GM12891 (cell line): ENCODE results near the gene LIPI.

Experiments
- DNase-seq: peaks from one replicate; pipeline ENCODE4 v3.0.0; 2011; ENCODE audit warnings: low spot score; ENCODE audit not compliant: insufficient read length
- FAIRE-seq: peaks from 2 replicates; lab custom pipeline; 2011; peaks lifted over from hg19 to GRCh38; lab: Jason Lieb, UNC
- PAX5 ChIP-seq: IDR thresholded peaks from 2 replicates; pipeline ENCODE4 v1.6.1; 2011; ENCODE audit warnings: low read length, moderate library complexity, mild to moderate bottlenecking; ENCODE audit not compliant: insufficient read depth, severe bottlenecking
- POLR2A ChIP-seq: IDR thresholded peaks from 2 replicates; pipeline ENCODE4 v1.6.1; 2011; ENCODE audit warnings: low read depth, low read length, control low read depth
- POLR2AphosphoS5 ChIP-seq: IDR thresholded peaks from 2 replicates; pipeline ENCODE4 v1.6.1; 2011; ENCODE audit warnings: low read depth, low read length, control low read depth
- POU2F2 ChIP-seq: IDR thresholded peaks from 2 replicates; pipeline ENCODE4 v1.6.1; 2011; ENCODE audit warnings: low read depth, mild to moderate bottlenecking, control low read depth, low read length, moderate library complexity
- SPI1 ChIP-seq: IDR thresholded peaks from 2 replicates; pipeline ENCODE4 v1.6.1; 2011; ENCODE audit warnings: low read depth, low read length, control low read depth
- TAF1 ChIP-seq: IDR thresholded peaks from 2 replicates; pipeline ENCODE4 v1.6.1; 2011; ENCODE audit warnings: low read depth, low read length, control low read depth

The LIPI gene

GRCh38 chr21:14088391-14088790, 122.4 kb downstream of the LIPI start:
- DNase-seq = no peak
- TF ChIP-seq PAX5 = no peak
- TF ChIP-seq POLR2A = no peak
- no peak for TF ChIP-seq POLR2AphosphoS5
- TF ChIP-seq SPI1 = no peak
- no peak for TF ChIP-seq TAF1
- TF ChIP-seq POU2F2 = no peak
- FAIRE-seq = no peak

DNA sequence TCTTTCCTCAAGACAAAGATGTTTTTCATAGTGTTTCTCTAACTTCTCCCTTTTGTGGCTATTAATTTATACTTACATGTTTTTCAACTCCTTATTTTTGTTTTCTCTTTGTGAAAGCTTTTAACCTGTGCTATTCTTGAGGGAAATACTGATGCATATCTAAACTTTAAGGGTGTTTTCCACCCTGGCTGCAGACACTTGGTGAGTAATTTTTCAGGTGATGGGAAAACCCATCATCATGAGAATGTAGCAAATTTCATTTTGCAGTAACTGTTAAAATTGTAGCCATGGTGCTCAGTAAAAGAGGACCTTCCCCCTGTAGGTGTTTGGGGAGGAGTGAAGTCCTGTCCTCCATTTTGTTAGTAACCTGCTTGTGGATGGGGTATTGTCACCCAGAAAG, 124.2 kb downstream of the LIPI start:
- TF ChIP-seq TAF1 = no peak
- DNase-seq = no peak
- no peak for FAIRE-seq

DNA sequence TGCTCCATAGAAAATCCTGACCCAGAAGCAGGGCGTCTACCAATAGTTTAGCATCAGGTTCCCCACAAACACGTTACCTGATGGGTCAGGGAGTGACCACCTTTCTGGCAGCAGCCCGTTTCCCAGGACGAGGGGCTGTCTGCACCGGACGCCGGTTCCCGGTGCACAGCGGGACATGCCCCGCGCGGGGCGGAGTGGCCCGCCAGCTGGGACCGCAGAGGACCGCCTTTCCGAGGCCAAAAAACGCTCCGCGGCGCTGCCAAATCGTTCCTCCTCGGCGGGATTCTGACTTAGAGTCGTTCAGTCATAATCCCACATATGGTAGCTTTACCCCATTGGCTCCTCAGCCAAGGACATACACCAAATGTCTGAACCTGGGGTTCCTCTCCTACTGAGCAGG, 126.1 kb downstream of the LIPI start:
- no peak for TF ChIP-seq POU2F2
- no peak for TF ChIP-seq SPI1
- TF ChIP-seq POLR2A = no peak
- no peak for TF ChIP-seq TAF1
- no peak for TF ChIP-seq POLR2AphosphoS5
- TF ChIP-seq PAX5 = no peak
- no peak for DNase-seq
- FAIRE-seq = no peak

GRCh38 chr21:14084068-14084501, 126.7 kb downstream of the LIPI start:
- FAIRE-seq (no peak), DNase-seq (no peak)
- TF ChIP-seq PAX5 = no peak
- TF ChIP-seq TAF1 = no peak
- no peak for TF ChIP-seq POLR2A
- TF ChIP-seq POLR2AphosphoS5 = no peak
- TF ChIP-seq SPI1 = no peak
- no peak for TF ChIP-seq POU2F2

GRCh38 chr21:14080764-14081096, 130.0 kb downstream of the LIPI start:
- TF ChIP-seq TAF1 (no peak), SPI1 (no peak), POU2F2 (no peak), PAX5 (no peak), POLR2AphosphoS5 (no peak), POLR2A (no peak)
- FAIRE-seq (no peak), DNase-seq (no peak)

DNA sequence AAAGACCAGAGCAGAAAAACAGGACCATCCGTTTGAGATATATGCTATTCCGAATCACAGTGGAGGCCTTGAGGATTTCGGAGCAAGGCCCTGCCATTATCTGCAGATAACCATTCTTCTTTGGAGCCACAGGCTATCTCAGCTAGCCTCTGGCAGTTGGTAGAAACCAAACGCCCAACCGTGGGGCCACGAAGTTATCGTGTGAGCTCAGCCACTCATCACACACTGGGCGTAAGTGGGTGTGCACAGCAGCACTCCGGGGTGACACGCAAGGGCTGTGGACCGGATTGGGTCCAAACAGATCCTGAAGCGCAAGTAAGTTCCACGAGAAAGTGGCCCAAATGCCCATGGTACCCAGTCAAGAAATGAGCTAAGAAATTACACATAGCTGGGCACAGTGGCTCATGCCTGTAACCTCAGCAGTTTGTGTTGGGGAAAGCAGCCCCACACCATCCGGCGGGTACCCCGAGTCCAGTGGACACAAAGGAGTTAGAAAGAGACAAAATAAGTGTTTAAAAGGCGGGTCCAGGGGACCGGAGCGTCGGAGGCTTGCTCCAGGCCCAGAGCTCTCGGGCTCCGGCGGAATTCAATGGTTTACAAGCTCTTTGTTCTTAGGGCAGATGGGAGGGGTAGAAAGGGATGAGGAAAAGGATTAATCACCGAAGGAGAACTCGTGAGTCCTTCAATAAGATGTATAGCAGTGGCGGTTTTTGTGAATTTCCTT, 130.6 kb downstream of the LIPI start:
- FAIRE-seq (no peak), DNase-seq (no peak)
- TF ChIP-seq TAF1 (no peak), POU2F2 (no peak), POLR2AphosphoS5 (no peak), POLR2A (no peak), SPI1 (no peak)

DNA sequence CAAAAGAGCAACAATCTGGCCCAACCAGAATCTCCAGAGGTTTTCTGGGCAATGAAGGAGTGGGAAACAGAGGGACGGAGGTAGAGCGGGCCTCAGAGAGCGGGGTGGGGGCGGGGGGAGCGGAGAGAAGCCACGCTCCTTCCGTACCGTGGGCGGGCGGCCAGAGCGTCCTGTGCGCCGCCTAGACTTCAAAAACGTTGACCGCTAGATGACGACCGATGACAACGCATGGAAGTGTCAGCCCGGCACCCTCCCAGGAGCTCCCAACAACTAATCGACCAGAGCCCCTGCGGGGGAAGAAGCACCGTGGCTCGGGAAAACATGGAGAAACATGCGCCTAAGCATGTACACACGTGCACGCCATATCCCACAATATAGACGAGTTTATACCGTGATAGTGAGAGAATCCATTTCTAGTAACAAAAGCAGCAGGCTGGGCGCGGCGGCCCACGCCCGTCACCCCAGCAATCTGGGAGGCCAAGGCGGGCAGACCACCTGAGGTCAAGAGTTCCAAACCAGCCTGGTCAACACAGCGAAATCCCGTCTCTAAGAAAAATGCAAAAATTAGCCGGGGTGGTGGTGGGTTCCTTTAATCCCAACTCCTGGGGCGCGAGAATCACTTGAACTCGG, 131.9 kb downstream of the LIPI start:
- no peak for TF ChIP-seq POLR2A
- TF ChIP-seq PAX5 = no peak
- no peak for TF ChIP-seq TAF1
- TF ChIP-seq POLR2AphosphoS5 = no peak
- no peak for TF ChIP-seq POU2F2
- no peak for TF ChIP-seq SPI1
- FAIRE-seq (no peak), DNase-seq (no peak)

DNA sequence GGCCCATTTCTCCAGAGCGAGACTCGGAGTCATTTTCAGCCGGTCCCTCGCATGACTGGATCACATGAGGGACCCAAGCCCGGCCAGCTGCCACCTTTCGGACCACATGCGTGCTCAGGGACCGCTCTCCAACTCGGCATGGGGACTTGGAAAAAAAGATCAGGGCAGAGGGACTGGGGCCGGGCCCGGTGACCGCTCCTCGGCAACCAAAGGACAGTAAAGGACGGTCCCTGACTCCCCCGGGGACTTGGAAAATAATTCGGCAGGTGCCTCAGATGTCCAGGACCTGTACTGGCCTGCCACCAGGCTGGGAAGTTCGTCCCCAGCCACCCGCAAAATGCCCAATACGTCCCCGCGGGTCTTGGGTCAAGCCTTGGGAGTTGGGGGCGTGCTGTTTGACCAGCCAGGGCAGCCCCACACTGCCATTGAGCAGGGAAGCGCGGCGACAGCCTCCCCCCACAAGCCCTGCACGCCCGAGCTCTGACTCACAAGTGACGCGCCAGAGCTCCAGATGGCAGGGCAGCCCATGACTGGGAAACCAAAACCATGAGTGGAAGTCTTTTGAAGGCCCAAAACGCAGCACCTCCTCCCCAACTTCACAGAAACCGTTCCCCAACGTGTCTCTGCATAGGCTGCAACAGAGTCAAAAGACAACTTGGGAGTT, 134.5 kb downstream of the LIPI start:
- no peak for DNase-seq
- TF ChIP-seq POU2F2 (no peak), PAX5 (no peak), TAF1 (no peak), SPI1 (no peak), POLR2AphosphoS5 (no peak), POLR2A (no peak)
- no peak for FAIRE-seq

DNA sequence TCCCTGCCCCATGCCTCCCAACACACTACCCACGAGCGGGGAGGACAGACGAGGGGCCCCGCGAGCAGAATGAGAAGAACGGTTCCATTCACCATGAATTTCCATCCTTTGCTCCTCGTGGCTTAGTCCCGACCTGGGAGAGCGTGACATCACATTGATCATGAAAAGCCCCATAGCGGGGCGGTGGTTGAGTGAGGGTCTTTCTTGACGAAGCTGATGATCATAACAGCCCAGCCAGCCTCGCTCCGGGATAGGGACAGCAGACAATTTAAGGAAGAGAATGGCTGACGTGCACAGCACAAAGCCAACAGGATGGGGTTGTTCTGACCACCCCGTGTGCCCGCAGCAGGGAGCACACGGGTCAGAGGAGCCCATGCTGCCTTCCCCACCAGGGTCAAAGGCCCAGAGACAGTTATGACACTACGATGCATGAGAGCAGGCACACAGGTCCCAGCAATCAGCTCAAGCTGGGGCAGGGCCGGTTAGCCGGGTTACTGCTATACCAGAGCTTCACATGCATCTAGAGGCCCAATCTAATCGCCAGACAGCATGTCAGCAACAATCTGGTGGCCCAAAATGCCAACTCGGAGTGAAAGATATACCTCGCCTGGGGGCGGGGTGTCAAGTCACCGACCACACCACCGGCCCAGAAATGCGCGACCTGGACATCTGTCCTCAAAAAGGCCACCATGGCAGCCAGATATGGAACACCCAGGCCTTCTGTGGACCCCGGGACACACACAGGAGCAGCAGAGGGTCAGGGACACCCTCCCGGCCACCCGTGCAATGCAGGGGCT, 135.2 kb downstream of the LIPI start:
- DNase-seq = no peak
- TF ChIP-seq POLR2A (no peak), POU2F2 (no peak), POLR2AphosphoS5 (no peak), SPI1 (no peak), PAX5 (no peak), TAF1 (no peak)
- FAIRE-seq = peak; percentile 81

- TF ChIP-seq POLR2A (no peak), POU2F2 (no peak), SPI1 (no peak), POLR2AphosphoS5 (no peak), TAF1 (no peak), PAX5 (no peak)
- DNase-seq (no peak), FAIRE-seq (no peak)
These were observed 136.6 kb downstream of the LIPI start for GRCh38 chr21:14074177-14074576.
